Measurements from ENCODE around the gene RPL22. TPM values are rescaled to one million over a fixed set of nuclear protein-coding genes. Genes with fewer than 3 reads are reported as not detected.

The RPL22 gene
- total and polyA plus RNA-seq, 12 donors, result 223 to 639 (median 277) TPM

GRCh38 chr1:6136516-6137220, 62.7 kb downstream of the RPL22 start:
- no peak for TF ChIP-seq CTCF (IDR thresholded peaks at IDR 0.05)
- intact Hi-C loops (cut with DNase I), result no loop called here
- DNase-seq (peak in 1 of 2 donors; percentile 0), ATAC-seq (no peak)
- Histone ChIP-seq H3K27me3 (peaks cover 0 to 21% (median 5%) of the 10 kb centered on the region in 7 donors), H3K4me1 (no peaks in the 10 kb centered on the region), H3K27ac (no peak overlapping the region), H3K9me3 (peaks cover 0 to 15% (median 0%) of the 10 kb centered on the region in 11 donors), H3K4me3 (no peak overlapping the region), H3K36me3 (no peaks in the 10 kb centered on the region)
- 82 to 86% methylated on average over 16 of the region's 16 CpGs for WGBS, 2 donors

Other genes starting within 250 kb of the RPL22 start
- gene NPHP4, start 207.2 kb downstream of the RPL22 start, total RNA-seq, result 1 to 10 TPM; 2.4 to 5.7 (median 3.3) TPM
- 1 to 10 TPM; 2.4 to 3.8 TPM for gene NPHP4, start 207.2 kb downstream of the RPL22 start, polyA plus RNA-seq
- 10 to 100 TPM; 16.5 to 41.5 (median 22.2) TPM for gene KCNAB2, start 153.7 kb downstream of the RPL22 start, total RNA-seq
- gene KCNAB2, start 153.7 kb downstream of the RPL22 start, polyA plus RNA-seq, result 10 to 100 TPM in 1 of 2 donors, 1 to 10 TPM in 1; 4.7 to 15.1 TPM
- under 1 TPM; 0.02 to 0.78 (median 0.25) TPM for gene CHD5, start 19.3 kb downstream of the RPL22 start, total RNA-seq
- gene CHD5, start 19.3 kb downstream of the RPL22 start, polyA plus RNA-seq, result under 1 TPM; 0.01 to 0.07 TPM
- 100 to 1,000 TPM in 1 of 10 donors, 10 to 100 TPM in 9; 30.6 to 101 (median 67.4) TPM for gene RNF207, start 6.5 kb upstream of the RPL22 start, total RNA-seq
- gene RNF207, start 6.5 kb upstream of the RPL22 start, polyA plus RNA-seq, result 100 to 1,000 TPM in 1 of 2 donors, 10 to 100 TPM in 1; 16.2 to 183 TPM
- 10 to 100 TPM; 47.9 to 81.0 (median 64.4) TPM for gene ICMT, start 36.4 kb upstream of the RPL22 start, total RNA-seq
- 10 to 100 TPM; 16.5 to 38.3 TPM for gene ICMT, start 36.4 kb upstream of the RPL22 start, polyA plus RNA-seq
- gene HES3, start 44.6 kb upstream of the RPL22 start, total RNA-seq, result not detected
- gene HES3, start 44.6 kb upstream of the RPL22 start, polyA plus RNA-seq, result not detected
- gene GPR153, start 61.5 kb upstream of the RPL22 start, total RNA-seq, result 1 to 10 TPM; 1.8 to 8.5 (median 3.6) TPM
- gene GPR153, start 61.5 kb upstream of the RPL22 start, polyA plus RNA-seq, result 1 to 10 TPM; 2.0 to 3.7 TPM
- 10 to 100 TPM in 3 of 10 donors, 1 to 10 TPM in 7; 5.1 to 26.9 (median 8.6) TPM for gene ACOT7, start 194.2 kb upstream of the RPL22 start, total RNA-seq
- 10 to 100 TPM in 1 of 2 donors, 1 to 10 TPM in 1; 4.0 to 40.4 TPM for gene ACOT7, start 194.2 kb upstream of the RPL22 start, polyA plus RNA-seq
- gene HES2, start 220.3 kb upstream of the RPL22 start, total RNA-seq, result under 1 TPM in 1 of 10 donors, not detected in 9; 0.25 TPM
- under 1 TPM in 1 of 2 donors, not detected in 1; 0.22 TPM for gene HES2, start 220.3 kb upstream of the RPL22 start, polyA plus RNA-seq
- under 1 TPM in 5 of 10 donors, not detected in 5; 0.17 to 0.51 (median 0.29) TPM for gene ESPN, start 225.2 kb upstream of the RPL22 start, total RNA-seq
- under 1 TPM; 0.12 to 0.22 TPM for gene ESPN, start 225.2 kb upstream of the RPL22 start, polyA plus RNA-seq